Activated CD4-positive, CD25-positive, alpha-beta regulatory T cell treated with anti-CD3 and anti-CD28 coated beads, Interleukin-2, amount 50 U/mL, for 24 hours (primary cell): ENCODE data around the gene DMRT2.
A peak's percentile ranks its signal among the peaks of the same experiment; 100 is the strongest.

Source experiments
- ATAC-seq, 2 donors: fragments of 150-1000 bp; cut with Tn5 transposase; one replicate each; pipeline ENCODE4 v1.10.0; 2021; ENCODE audit warnings: mild to moderate bottlenecking in 1 of 2, moderate library complexity in 1 of 2

Gene DMRT2

DNA sequence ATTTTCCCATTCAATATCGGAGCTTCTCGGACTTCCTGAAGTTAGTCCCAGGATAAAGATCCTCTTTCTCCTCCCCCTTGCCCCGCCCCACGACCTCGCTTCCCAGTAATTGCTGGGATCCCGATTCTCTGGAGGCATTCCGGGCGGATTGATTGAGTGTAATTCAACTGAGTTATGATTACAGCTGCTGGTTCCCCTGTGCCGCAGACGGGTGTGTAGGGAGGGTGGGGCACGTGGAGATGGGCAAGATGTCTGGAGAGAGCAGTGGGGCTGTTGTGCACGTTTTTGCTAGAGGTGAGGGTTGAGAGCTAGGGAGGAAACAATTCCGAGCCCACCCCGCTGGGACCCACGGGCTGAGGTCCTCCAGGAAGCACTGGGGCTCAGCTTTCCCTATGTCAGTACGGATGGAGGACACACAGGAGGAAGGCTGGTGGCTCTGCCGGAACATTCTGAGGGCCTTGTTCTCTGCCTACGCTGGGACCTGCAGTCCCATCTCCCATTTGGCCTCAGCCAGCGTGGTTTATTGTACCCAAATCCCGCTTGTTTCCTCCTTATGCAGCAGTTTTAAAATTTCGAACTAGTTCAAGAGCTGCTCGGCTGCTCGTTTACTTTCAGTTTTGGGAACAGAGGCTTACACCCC, 2.4 kb upstream of the DMRT2 start:
- ATAC-seq = peak in 1 of 2 donors; percentile 33

DNA sequence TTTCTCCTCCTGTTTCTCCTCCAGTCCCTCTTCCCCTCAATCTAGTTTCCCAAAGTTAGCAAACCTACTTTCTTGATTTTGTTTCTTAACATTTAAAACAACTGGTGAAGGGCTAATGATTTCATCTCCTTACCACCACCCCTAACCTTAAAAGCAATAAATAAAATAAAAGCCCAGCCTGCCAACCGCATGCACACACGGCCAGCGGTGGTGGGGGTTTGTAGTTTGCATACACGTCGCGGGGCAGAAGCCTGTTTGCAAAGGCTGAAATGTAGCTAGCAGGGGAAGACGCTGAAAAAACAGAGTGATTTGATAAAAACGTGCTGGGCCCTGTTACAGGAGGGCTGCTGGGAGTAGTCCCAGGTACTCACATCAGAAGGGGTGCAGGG, 1.9 kb upstream of the DMRT2 start:
- ATAC-seq = no peak

DNA sequence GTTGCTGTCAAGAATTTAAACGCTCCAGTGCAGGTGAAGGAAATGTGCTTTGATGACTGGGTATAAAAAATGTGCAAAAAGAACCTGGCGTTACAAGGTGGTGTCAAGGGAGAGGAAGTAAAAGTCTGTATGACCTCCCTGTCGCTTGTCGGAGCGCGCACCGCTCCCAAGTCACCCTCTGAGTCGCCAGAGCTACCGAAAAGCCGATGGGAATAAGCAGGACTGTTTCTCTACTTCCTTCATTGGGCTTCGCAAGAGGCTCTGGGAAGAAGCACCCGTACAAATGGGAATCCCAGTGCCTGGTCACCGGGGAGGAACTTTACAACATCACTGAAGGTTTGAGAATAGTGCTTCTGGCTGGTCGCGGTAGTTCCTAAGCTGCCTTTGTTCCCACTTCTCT, 1.3 kb upstream of the DMRT2 start:
- ATAC-seq = no peak

DNA sequence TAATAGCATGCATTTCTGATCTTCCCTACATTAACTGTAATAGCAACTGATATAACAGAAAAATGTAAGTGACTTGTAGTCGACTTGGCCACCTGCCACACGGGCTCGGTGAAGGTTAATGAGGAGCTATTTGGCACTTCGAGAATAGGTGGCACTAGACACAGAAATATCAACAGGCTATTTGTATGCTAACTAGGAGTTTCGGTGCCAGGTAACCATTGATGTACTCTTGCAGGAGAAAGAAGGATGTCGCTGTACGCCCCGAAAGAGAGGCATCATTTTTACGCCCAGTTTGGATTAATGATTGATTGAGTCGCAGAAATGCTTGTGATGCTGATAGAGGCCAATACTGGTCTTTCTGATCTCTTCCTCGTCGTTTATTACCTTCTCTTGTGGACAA, 516 bp upstream of the DMRT2 start:
- no peak for ATAC-seq

DNA sequence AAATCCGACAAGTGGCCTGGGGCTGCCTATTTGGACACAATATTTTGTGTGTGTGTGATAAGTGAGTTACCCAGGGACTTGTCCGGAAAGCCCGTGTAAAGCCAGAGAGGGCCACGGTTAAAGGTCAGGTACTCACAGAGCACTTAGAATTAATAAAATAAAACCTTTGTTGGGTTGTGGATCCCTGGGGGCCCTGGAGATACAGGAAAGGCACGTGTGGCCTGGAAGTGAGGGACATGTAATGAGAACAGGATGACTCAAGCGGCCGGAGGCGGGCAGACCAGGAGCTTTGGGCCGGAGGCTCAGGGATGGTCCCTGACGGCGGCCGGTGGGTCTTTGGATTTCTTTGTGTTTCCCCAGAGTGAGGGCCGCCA, 1.0 kb downstream of the DMRT2 start:
- no peak for ATAC-seq

DNA sequence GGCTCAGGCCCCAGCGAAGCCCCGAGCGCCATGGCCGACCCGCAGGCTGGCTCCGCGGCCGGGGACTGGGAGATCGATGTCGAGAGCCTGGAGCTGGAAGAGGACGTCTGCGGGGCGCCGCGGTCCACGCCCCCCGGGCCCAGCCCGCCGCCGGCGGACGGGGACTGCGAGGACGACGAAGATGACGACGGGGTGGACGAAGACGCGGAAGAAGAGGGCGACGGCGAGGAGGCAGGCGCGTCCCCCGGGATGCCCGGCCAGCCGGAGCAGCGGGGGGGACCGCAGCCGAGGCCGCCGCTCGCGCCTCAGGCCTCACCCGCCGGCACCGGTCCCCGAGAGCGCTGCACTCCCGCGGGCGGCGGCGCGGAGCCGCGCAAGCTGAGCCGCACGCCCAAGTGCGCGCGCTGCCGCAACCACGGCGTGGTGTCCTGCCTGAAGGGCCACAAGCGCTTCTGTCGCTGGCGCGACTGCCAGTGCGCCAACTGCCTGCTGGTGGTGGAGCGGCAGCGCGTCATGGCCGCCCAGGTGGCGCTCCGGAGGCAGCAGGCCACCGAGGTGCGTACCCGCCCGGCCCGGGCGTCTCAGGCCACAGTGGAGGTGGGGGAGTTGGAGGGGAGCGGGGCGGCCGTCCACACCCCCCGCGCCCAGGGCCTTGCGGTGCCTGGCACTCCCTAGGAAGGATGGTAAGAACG, 1.6 kb downstream of the DMRT2 start:
- no peak for ATAC-seq

DNA sequence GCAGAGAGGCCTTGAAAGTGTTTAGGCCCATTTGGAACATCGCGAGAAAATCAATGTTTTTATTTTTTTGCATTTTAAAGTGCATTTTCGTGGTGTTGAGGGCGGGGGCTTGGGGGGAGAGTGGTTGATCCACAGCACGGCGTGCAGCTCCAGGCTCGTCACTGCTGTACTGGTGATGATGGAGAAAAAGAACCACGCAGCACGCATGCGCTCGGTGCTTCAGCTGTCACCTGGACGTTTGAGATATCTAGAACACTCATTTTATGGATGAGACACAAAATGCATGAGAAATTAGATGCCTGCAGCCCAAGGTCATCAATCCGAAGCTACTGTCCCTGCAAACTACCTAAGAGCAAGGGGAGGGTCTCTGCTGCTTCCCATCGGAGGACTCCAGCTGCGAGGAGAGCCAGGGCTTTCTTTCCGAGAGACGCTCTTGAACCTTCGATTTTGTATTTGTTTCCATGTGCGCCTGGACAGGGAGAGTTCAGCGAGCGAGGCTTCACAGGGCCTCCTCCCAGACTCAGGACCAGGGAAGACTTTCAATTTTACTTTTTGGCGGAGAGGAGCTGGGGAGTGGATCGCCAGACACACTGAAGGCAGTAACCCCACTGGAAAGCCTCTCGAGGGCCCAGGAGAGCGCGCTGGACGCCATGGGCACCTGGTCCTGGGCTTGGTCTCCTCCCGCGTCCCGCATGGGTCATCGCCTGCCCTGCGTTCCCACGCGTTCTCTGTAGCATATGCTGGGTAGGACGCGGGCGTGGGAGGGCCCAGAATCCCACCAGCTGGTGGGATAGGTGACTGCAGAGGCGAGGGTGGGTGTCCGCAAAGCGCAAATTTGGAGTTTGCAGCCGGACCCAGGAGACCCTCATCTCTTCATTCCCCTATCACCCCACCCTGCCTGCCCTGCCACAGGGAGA, 2.5 kb downstream of the DMRT2 start:
- ATAC-seq = no peak

DNA sequence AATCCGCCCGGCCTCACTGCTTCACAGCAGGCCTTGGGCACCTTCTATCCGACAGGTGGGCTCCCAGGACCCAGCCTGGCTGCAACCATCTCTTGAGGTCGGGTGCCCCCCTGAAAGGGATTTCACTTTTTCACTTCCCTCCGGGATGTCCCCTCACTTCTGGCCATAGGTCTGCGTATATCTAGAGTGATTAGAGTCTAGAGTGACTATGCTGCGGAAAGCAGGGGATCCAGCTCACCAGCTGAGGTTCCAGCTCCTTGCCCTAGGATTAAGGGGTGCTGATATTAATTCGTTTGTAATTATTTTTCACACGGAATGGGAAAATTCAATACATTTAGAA, 3.1 kb downstream of the DMRT2 start:
- ATAC-seq = no peak

DNA sequence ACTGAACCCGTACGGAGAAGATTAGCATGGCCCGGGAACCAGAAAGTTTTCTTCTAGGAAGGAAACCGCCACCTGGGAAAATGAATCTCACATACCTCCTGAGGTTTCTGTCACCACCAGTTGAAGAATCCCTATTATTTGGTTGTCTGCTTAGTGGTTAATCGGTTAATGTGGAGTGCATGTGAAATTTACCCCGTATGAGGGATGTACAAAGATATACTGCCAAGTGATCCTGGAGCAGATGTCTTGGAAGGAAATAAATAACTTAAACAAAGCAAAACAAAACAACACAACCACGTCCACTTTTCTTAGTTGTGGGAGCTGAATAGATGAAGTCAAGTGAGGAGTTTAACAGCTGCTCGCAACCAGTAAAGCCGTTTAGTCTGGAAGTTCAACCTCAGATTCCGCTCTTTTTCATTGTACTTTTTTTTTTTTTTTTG, 3.8 kb downstream of the DMRT2 start:
- ATAC-seq = no peak

DNA sequence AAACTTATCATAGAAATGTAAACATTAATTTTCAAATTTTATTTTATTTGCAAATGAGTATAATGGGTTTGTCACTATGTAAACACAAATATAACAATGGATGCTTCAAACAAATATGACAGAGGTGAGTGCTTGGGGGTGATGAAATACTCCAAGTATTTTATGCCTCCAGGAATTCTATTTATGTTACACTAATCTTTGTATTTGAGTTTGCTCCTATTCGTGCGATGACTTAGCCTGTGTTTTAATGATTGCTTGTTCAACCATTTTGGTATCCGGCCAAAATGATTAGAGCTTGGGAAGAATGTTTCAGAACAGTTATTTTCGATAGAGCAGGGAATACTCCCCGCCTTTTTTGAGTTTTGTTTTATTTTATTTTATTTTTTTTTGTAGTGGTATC, 5.0 kb downstream of the DMRT2 start:
- ATAC-seq = no peak

DNA sequence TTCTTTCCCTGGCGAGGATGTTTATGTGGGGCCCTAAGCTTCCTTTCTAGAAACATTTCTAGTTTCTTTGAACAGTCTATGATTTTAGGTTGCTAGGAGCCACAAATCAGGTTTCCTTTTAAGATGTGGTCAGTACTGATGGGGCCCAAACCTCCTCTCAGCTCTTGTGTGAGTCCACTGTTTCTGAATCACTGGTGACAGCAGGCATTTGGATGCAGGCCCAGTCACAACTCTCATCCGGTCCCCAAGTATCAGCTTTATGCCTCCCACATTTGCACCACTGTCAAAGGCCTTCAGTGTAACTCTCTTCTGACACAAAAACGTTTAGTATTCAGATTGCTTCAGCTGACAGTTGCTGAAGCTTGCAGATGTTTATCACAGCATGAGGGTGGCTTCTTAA, 7.8 kb downstream of the DMRT2 start:
- no peak for ATAC-seq

DNA sequence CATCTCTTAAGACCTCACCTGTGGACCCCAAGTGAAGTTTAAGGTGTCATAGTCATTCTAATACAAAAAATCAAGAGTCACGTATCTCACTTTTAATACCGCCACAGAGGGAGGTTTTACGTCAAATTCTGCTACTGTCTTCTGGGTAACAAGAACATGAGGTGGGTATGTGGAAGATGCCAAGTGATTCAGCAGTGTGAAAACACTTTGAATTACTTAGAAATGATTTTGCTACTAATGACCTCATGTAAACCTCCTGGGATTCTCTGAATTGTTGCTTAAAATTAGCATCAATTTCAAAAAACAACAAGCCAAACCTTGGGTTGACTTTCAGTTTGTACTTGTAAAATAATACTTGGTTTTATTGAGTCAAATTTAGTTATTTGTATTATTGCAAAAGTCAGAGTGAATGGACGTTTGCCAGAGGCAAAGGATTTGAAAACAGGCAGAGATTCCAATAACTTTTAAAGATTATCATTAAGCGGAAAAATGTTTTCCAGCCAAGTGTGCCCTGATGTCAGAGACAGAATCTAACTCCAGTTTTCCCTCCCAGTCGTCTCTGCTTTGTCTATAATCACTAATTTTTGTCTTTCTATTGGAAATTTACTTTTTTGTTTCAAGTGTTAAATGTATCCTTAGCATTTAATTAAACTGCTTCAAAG, 8.8 kb downstream of the DMRT2 start:
- no peak for ATAC-seq

DNA sequence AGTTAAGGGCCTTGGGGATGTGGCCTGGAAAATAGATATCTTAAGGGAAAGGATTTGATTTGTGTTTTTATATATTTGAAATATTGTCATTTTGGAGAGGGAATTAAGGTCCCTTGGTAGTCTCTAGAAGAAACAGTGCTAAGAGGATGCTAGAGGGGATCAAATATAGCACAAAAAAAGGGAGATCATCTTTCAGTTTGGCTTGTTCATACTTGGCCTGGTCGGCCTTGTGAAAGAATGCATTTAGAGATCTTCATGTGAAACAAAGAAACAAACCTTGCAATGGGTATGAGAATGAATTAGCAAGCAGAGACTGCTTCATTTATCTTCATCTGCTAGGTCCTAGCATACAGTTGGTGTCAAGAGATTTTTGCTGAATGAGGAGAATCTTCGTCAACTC, 15.0 kb downstream of the DMRT2 start:
- no peak for ATAC-seq

DNA sequence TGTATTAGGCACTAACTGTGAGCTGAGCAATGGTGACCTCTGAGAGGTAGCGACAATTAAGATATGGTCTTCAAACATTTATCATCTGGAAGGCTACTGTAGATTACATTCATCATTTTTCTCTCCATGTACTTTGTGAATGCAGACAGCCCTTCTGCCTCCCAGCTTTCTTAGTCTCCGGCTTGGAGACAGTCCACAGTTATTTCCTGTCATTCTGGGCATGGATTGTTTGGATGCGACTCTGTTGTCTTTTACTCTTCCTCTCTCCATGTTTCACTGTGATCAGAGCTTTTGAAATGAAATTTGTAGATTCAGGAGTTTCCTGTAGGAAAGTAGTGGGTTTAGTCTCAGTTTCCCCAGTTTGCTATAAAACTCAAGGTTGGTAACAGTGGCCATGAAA, 20.5 kb downstream of the DMRT2 start:
- no peak for ATAC-seq

DNA sequence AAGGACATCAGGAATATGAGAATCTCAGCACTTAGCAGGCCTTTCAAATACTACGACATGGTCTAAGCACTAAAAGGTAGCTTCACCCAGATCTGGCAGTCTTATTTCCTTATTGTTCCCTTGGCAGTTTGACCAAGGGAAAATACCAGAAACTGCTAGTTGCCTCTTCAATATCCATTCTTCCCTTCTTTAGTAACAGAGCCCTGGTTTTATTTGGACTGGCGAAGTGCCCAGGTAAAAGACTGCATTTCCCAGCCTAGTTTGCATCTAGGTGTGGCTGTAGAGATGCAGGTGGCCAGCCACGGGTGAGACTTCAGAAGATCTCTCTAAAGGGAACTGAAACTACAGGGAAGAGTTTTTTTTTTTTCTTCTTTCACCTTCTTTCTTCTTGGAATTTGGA, 21.6 kb downstream of the DMRT2 start:
- no peak for ATAC-seq

DNA sequence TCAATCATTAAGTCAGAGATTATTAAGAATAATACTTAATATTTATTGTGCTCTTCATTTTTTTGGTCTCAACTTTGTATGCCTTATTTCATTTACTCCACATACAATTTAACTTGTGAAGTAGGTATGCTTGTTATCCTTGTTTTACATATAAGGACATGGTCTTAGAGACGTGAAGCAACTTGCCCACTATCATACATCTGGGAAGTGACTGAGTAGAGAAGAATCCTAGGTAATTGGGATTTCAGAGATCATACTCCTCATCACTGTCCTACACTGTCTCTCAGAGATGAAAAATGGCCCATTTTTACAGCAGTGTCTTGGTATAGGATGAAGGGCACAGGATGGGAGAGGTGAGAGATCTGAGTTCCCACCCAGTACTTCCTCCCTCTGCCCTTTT, 23.3 kb downstream of the DMRT2 start:
- no peak for ATAC-seq

DNA sequence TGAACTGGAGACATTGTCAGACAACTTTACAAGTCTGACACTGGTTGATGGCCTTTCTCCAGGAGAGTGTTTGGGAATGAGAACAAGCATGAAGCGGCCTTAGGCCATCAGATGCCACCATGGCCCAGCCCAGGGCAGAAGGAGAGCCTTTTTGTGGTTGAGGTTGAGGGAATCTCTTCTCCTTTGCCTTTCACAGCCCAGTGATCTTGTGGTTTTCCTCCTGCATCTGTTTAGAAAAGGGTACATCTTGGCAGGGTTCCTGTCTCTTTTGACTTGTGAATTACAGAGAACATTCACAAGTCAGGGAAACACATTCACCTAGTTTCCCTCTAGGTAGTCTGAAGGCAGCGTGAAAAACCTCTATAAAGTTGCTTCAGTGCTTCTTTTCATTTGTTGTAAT, 27.5 kb downstream of the DMRT2 start:
- no peak for ATAC-seq

DNA sequence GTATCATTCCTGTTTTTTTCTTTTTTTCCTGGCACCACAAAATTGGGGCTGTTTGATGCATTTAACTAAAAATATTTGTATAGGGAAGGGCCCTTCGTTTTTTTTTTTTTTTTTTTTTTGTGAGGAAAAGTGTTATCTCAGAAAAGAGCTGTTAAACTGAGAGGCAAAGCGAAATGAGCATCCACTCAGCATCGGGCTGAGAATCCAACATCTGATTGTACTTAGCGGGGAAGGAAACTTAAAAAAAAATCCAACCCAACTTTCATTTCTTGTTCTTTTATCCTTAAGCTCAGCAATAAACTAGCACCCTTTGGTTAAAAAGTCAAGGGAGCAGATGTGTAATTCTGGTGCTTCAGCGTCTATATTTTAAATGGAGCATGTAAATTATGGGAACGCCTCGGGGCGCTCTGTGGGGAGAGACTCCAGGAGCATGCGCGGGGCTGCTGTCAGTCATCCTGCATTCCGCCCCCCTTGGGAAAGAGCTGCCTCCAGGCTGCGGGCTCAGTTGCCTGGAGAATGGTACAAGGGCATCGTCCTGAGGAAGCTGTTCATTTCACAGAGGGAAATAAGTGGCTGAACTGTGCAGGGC, 33.3 kb downstream of the DMRT2 start:
- ATAC-seq = no peak

DNA sequence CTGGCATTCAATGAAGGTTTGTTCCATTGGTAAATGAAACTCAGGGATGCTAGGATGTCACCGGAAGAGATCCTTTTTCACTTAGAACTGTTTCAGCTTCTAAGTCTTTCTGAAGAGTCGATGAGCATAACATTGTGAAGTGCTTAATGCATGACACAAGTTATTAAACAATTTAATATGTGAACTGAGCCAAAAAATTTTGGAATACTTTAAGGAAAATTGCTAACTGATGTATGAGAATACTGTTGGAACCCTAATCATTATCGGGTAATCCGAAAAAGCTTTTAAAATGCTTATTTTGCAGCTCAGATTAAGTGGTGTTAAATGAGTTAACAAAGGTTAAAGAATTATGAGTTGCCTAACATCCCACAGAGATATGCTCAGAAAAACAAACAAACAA, 34.9 kb downstream of the DMRT2 start:
- no peak for ATAC-seq

DNA sequence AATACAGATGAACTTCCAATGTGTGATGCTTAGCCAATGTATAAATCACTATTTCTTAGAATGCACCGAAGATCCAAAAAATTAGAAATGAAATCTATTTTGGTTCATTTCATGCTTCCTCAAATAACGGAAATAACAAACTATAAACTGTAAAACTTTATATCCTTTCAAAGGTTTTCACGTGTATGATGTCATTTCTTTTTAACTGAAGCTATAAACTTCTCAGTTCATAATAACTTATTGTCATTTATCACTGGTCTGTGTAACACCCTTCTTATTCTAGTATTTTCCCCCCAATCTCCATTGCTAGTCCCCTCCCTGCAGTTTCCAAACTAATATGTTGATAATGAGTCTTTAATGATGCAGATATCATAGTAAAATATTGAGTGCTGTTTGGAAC, 36.4 kb downstream of the DMRT2 start:
- ATAC-seq = no peak

DNA sequence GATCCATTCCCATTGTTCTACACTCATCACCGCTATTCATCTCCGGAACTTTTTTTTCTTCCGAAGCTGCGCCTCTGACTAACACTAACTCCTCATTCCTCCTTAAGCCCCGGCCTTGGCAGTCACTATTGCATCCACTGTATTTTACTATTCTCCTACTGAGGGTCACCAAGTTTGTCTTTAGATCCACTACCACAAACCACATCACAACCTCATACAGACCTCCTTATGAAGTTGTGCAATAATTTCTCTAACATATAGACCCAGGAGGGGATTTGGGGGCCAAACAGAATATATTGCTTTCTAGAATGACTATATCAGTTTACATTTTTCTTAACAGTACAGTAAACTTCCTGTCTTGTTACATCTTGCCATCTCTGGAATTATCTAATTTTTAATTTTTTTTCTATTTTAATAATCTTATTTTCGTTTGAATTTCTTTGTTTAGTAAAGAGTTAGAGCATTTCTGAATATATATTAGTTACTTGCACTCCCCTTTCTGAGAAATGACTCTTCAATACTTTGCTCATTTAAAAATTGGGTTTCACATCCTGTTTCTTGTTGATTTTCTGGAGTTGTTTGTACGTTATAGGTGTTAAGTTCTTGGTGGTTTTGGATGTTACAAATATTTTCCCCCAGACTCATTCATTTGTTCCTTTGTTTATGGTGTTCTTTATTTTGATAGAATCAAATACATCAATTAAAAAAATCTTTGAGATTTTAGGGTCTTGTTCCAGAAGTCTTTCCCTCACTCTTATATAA, 37.1 kb downstream of the DMRT2 start:
- no peak for ATAC-seq

DNA sequence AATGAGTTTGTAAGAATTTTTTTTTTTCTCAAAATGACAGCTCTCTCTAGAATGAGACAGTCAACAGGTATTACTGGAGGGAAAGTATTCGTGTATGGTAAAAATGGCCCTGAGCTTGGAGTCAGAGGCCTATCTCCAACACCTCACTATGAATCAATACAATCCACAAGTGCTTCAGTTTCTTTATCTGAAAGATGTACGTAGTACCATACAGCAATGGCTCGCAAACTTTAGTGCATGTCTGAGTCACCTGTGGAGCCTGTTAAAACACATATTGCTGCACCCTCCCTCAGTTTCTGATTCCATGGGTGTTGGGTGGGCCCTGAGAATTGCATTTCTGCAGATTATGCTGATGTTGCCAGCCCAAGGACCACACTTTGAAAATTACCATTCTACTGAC, 44.6 kb downstream of the DMRT2 start:
- ATAC-seq = no peak
